ENCODE results near the gene DSCAM.

The DSCAM gene

GRCh38 chr21:40641042-40641441, 205.9 kb downstream of the DSCAM start:
- DNase-seq: no peak

GRCh38 chr21:40640266-40640789, 206.6 kb downstream of the DSCAM start:
- DNase-seq: no peak

- no peak for DNase-seq
Observed at GRCh38 chr21:40639616-40640194, 207.3 kb downstream of the DSCAM start.

GRCh38 chr21:40638466-40639251, 208.3 kb downstream of the DSCAM start:
- DNase-seq: no peak

- no peak for DNase-seq
Observed at GRCh38 chr21:40636026-40636425, 210.9 kb downstream of the DSCAM start.

GRCh38 chr21:40635391-40635790, 211.6 kb downstream of the DSCAM start:
- no peak for DNase-seq

- no peak for DNase-seq
Observed at GRCh38 chr21:40634141-40634540, 212.8 kb downstream of the DSCAM start.

- DNase-seq: no peak
Observed at GRCh38 chr21:40633048-40633447, 213.9 kb downstream of the DSCAM start.

- no peak for DNase-seq
Observed at GRCh38 chr21:40631211-40631610, 215.7 kb downstream of the DSCAM start.

GRCh38 chr21:40625991-40626390, 221.0 kb downstream of the DSCAM start:
- DNase-seq: no peak

GRCh38 chr21:40623528-40623927, 223.4 kb downstream of the DSCAM start:
- peak; percentile 42 for DNase-seq

GRCh38 chr21:40622531-40622930, 224.4 kb downstream of the DSCAM start:
- DNase-seq: peak; percentile 65

GRCh38 chr21:40620386-40621145, 226.4 kb downstream of the DSCAM start:
- DNase-seq: no peak

GRCh38 chr21:40618191-40618973, 228.6 kb downstream of the DSCAM start:
- DNase-seq: no peak

GRCh38 chr21:40616377-40616704, 230.6 kb downstream of the DSCAM start:
- no peak for DNase-seq

- DNase-seq: peak; percentile 83
Observed at GRCh38 chr21:40615505-40616376, 231.2 kb downstream of the DSCAM start.

GRCh38 chr21:40613546-40614030, 233.4 kb downstream of the DSCAM start:
- DNase-seq: peak; percentile 78

- no peak for DNase-seq
Observed at GRCh38 chr21:40610345-40610744, 236.6 kb downstream of the DSCAM start.

- DNase-seq: no peak
Observed at GRCh38 chr21:40606341-40606740, 240.6 kb downstream of the DSCAM start.

- DNase-seq: no peak
Observed at GRCh38 chr21:40605094-40605493, 241.9 kb downstream of the DSCAM start.

- DNase-seq: no peak
Observed at GRCh38 chr21:40603774-40604173, 243.2 kb downstream of the DSCAM start.

GRCh38 chr21:40602080-40602479, 244.9 kb downstream of the DSCAM start:
- DNase-seq: no peak
